ENCODE data around the gene PDGFA.

The PDGFA gene

DNA sequence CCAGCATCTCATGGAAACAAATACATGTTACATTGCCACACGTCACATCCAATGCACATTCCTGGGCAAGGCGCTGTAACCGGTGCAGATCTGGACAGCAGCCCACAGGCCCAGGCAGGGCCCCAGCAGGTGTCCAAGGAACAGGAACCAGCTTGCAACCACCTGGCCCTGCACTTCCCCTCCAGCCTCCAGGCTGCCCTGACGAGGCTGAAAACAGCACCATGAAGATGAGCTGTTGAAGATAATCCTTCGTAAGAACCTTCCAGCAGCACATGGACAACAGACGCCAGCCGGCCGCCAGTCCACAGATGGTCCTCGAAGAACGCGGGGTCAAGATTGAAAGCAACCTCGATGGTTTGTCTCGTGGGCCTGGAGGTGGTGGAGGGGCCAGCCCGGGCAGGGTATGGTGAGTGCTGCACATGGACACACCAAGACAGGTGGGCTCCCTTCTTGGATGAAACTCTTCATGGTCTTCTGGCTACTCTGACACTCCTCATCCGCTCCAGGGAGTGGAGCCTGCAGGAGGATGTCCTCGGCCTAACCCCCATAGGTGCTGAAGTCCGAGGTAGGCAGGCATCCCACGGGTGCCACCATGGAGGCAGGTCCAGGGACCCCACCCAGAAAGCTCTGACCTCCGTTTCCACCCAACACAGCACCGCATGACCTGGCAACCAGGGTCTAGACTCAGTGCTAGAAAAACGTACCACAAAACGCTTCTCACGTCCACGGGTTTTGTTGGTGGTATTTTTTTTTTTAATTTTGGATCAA, 22.9 kb downstream of the PDGFA start:
- no peak overlapping the region for H3K4me3 ChIP-seq (replicated peaks; ENCODE audit: low read depth, low read length)
- no peak for TF ChIP-seq CTCF (IDR thresholded peaks at IDR 0.05; ENCODE audit: low read depth, low read length, missing control alignments)
- no peak for DNase-seq (ENCODE audit: extremely low read depth, low read depth)

DNA sequence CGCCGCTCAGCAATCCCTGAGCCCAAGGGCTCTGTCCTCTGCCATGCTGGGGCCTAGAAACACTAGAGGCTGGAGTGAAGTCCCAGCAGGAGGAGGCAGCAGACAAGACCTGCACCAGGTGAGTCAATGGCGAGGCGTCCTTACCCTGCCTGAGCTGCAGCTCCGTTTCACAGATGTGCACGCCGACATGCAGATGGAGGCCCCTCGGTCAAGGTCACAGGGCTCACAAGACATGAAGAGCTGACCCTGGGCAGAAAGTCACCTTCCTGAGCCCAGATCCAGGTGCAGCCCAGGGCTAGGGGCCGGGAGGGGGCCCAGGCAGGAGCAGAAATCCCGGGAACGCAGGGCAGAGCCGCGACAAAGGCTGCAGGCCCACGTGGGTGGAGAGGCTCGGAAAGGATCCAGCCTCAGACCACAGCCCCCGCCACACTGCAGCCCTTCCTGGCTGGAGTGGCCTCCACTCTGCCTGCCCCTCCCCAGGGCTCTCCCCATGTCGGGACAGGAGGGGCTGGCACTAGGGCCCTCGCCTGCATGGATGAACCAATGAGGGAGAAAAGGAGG, 23.8 kb downstream of the PDGFA start:
- TF ChIP-seq CTCF (IDR thresholded peaks at IDR 0.05; ENCODE audit: low read depth, low read length, missing control alignments) = no peak
- no peak for DNase-seq (ENCODE audit: extremely low read depth, low read depth)
- no peak overlapping the region for H3K4me3 ChIP-seq (replicated peaks; ENCODE audit: low read depth, low read length)

DNA sequence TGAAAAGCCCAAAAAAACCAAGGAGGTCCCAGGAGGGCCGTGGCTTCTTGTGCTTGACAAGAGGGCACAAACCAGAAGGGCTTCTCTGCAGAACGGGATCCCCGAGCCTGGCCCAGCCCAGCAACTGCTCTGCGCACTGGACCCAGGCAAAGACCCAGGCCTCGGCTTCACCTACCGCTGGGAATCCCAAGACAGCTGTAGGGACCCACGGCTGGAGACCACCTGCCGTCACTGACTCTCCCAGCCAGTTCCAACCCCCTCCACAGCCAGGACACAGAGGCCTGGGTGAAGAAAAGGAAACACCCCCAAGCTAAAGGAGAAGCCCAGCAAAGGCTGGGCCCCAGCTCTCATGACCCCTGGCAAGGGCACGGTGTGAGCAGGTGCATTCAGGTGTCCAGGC, 24.3 kb downstream of the PDGFA start:
- DNase-seq (ENCODE audit: extremely low read depth, low read depth) = no peak
- no peak for TF ChIP-seq CTCF (IDR thresholded peaks at IDR 0.05; ENCODE audit: low read depth, low read length, missing control alignments)
- H3K4me3 ChIP-seq (replicated peaks; ENCODE audit: low read depth, low read length) = no peak overlapping the region

DNA sequence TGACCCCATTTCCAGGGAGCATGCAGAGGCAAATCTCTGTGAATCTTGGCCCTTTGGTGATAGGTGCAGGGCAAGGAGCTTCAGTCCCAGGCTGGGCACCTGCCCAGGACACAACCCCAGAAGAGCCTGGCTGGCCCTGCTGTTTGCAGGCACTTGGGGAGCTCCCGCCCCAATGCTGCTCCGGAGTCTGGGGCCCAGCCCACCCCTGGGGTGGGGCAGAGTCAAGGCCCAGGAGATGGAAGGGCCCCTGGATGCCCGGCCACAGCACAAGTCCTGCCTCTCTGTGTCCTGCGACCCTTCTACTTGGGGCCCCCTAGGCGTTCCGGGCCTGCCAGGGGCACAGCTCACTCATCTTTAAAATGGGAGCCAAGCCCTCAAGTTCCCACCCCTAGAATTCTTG, 24.7 kb downstream of the PDGFA start:
- DNase-seq (ENCODE audit: extremely low read depth, low read depth) = no peak
- H3K4me3 ChIP-seq (replicated peaks; ENCODE audit: low read depth, low read length) = no peak overlapping the region
- TF ChIP-seq CTCF (IDR thresholded peaks at IDR 0.05; ENCODE audit: low read depth, low read length, missing control alignments) = no peak

DNA sequence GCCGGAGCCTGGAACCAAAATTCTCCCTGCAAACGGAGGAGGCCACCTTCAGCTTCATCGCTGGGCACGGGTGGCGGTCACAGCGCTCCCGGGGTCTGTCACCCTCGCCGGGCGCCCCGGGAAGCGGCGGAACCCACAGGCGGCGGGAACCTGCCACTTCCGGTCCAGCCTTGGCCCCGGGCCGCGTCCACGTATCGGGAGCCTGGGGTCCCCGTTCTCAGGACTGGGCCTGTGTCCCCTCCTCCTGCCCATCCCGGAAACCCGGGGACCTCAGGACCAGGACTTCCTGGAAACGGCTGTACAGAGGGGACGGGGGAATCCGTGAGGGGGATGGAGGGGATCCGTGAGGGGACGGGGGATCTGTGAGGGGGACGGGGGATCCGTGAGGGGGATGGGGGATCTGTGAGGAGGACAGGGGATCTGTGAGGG, 25.4 kb downstream of the PDGFA start:
- no peak overlapping the region for H3K4me3 ChIP-seq (replicated peaks; ENCODE audit: low read depth, low read length)
- no peak for TF ChIP-seq CTCF (IDR thresholded peaks at IDR 0.05; ENCODE audit: low read depth, low read length, missing control alignments)
- no peak for DNase-seq (ENCODE audit: extremely low read depth, low read depth)

DNA sequence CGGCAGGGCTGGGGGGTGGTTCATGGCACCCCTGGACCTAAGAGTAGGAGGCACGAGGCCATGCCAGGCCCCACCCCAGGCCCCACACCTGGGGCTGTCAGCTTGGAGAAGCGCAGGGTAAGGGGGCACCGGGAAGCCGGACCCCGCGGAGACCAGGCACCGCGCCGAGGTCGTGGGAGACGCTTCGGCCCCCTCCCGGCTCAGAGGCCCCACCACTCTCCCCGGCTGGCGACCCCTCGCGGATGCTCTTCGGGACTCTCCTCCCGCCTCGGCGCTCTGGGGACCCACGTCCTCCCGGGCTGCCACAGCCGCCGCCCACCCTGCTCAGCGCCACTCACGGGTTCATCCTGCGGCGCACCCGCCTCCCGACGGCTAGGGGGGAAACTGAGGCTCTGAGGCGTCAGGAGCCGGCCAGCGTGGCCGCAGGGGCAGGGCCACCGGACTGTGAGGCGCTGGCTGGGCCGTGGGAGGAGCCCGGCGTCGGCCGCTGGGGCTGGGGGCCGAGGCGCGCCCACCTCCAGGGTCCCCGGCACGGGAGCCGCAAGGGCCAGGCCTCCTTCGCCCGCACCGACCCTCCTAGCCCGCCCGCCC, 25.9 kb downstream of the PDGFA start:
- H3K4me3 ChIP-seq (replicated peaks; ENCODE audit: low read depth, low read length) = no peak overlapping the region
- no peak for TF ChIP-seq CTCF (IDR thresholded peaks at IDR 0.05; ENCODE audit: low read depth, low read length, missing control alignments)
- no peak for DNase-seq (ENCODE audit: extremely low read depth, low read depth)
